ENCODE data around the gene NUP43. TPM values are rescaled to one million over a fixed set of nuclear protein-coding genes. Genes with fewer than 3 reads are reported as not detected.

Gene NUP43
- total RNA-seq, 1 experiment from 2014 or later, result 64.2 TPM

DNA sequence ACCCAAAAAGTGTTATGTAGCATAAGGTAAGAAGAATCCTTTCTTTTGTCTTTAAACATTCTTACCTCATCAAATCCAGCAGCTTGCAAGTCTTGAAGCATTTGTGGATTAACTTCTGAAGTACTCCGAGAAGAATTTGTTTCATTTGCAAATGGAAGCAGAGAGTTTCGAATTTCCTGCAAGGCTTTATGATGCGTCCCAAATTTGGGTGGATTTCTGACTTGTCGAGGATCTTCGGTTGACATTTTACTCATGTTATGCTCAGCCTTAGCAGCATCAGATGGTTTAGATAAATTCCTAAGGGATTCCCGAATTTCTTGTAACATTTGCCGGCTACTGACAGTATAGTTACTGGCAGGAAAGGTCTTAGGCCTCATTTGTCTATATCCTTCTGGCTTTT, 44.6 kb downstream of the NUP43 start:
- Mint-ChIP-seq H3K36me3 (ENCODE audit: insufficient read depth, unreplicated experiment) (peaks cover 28% of the 10 kb centered on the region), H3K4me1 (ENCODE audit: low read depth, unreplicated experiment) (no peaks in the 10 kb centered on the region), H3K27me3 (ENCODE audit: insufficient read depth, unreplicated experiment) (no peaks in the 10 kb centered on the region), H3K27ac (ENCODE audit: unreplicated experiment) (no peak overlapping the region), H3K9me3 (ENCODE audit: unreplicated experiment) (no peaks in the 10 kb centered on the region), H3K4me3 (ENCODE audit: unreplicated experiment) (no peak overlapping the region)
- POLR2A ChIA-PET, result no interaction called here
- H3K27me3 ChIP-seq (replicated peaks; ENCODE audit: control insufficient read depth, insufficient read depth, low read length), result no peaks in the 10 kb centered on the region
- DNase-seq, result no peak
- no peak overlapping the region for H3K4me3 ChIP-seq (ENCODE audit: low read depth, low read length)
- H3K4me1 ChIP-seq, result no peaks in the 10 kb centered on the region
- CTCF ChIA-PET, result interaction anchor here (0.7 kb wide), 1 partner anchor 130 kb away, joined by 4 read pairs; no protein-coding TSS in a partner anchor
- no TSS peak for BruUV-seq (replicated peaks)
- intact Hi-C loops (cut with micrococcal nuclease; ENCODE audit: unreplicated experiment), result no loop called here
- no peaks in the 10 kb centered on the region for H3K9me3 ChIP-seq
- TF ChIP-seq, protein P1, sequence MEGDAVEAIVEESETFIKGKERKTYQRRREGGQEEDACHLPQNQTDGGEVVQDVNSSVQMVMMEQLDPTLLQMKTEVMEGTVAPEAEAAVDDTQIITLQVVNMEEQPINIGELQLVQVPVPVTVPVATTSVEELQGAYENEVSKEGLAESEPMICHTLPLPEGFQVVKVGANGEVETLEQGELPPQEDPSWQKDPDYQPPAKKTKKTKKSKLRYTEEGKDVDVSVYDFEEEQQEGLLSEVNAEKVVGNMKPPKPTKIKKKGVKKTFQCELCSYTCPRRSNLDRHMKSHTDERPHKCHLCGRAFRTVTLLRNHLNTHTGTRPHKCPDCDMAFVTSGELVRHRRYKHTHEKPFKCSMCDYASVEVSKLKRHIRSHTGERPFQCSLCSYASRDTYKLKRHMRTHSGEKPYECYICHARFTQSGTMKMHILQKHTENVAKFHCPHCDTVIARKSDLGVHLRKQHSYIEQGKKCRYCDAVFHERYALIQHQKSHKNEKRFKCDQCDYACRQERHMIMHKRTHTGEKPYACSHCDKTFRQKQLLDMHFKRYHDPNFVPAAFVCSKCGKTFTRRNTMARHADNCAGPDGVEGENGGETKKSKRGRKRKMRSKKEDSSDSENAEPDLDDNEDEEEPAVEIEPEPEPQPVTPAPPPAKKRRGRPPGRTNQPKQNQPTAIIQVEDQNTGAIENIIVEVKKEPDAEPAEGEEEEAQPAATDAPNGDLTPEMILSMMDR (IDR thresholded peaks at IDR 0.05; ENCODE audit: insufficient read depth in 1 of 2, low read depth in 1 of 2, low read length in 1 of 2, severe bottlenecking in 1 of 2, unreplicated experiment in 1 of 2), result no peak
- no peaks in the 10 kb centered on the region for H3K36me3 ChIP-seq (ENCODE audit: control insufficient read depth, insufficient read depth, low read length)

DNA sequence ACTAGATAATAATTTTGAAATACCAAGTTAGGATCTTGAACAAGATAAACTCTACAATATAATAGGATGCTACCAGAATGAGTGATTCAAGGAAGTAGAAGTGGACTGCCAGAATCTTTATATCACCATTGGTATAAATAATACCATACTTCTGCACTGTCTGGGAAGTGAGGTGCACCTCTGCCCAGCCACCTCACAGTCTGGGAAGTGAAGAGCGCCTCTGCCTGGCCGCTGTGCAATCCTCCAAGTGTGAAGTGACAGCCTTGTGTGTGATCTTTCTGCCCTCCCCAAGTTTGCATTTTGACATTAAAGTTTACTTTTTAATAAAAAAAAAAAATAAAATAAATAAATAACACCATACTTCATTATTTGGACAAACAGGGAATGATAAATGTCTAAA, 47.2 kb downstream of the NUP43 start:
- TF ChIP-seq, protein P1 (IDR thresholded peaks at IDR 0.05; ENCODE audit: insufficient read depth in 1 of 2, low read depth in 1 of 2, low read length in 1 of 2, severe bottlenecking in 1 of 2, unreplicated experiment in 1 of 2), result no peak
- Mint-ChIP-seq H3K27ac (ENCODE audit: unreplicated experiment) (no peak overlapping the region), H3K36me3 (ENCODE audit: insufficient read depth, unreplicated experiment) (peaks cover 20% of the 10 kb centered on the region), H3K9me3 (ENCODE audit: unreplicated experiment) (no peaks in the 10 kb centered on the region), H3K4me3 (ENCODE audit: unreplicated experiment) (no peak overlapping the region), H3K27me3 (ENCODE audit: insufficient read depth, unreplicated experiment) (no peaks in the 10 kb centered on the region), H3K4me1 (ENCODE audit: low read depth, unreplicated experiment) (no peaks in the 10 kb centered on the region)
- Histone ChIP-seq H3K36me3 (ENCODE audit: control insufficient read depth, insufficient read depth, low read length) (no peaks in the 10 kb centered on the region), H3K4me3 (ENCODE audit: low read depth, low read length) (no peak overlapping the region), H3K4me1 (no peaks in the 10 kb centered on the region), H3K27me3 (replicated peaks; ENCODE audit: control insufficient read depth, insufficient read depth, low read length) (no peaks in the 10 kb centered on the region), H3K9me3 (no peaks in the 10 kb centered on the region)
- ChIA-PET POLR2A (interaction anchor here (0.5 kb wide), 1 partner anchor 10 kb away, joined by 5 read pairs; no protein-coding TSS in a partner anchor), CTCF (no interaction called here)
- intact Hi-C loops (cut with micrococcal nuclease; ENCODE audit: unreplicated experiment), result no loop called here
- BruUV-seq (replicated peaks), result no TSS peak
- no peak for DNase-seq

DNA sequence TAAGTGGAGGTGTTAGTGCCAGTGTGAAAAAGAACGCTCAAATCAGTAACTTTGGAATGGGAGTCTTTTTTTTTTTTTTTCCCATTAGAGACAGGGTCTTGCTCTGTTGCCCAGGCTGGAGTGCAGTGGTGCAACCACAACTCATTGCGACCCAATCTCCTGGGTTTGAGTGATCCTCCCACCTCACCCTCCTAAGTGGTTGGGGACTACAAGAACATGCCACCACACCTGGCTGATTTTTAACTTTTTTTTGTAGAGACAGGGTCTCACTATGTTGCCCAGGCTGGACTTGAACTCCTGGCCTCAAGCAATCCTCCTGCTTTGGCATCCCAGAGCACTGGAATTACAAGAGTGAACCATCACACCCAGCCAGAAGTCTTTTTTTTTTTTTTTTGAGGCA, 48.2 kb downstream of the NUP43 start:
- POLR2A ChIA-PET, result no interaction called here
- Histone ChIP-seq H3K4me3 (ENCODE audit: low read depth, low read length) (no peak overlapping the region), H3K36me3 (ENCODE audit: control insufficient read depth, insufficient read depth, low read length) (no peaks in the 10 kb centered on the region), H3K9me3 (no peaks in the 10 kb centered on the region), H3K27me3 (replicated peaks; ENCODE audit: control insufficient read depth, insufficient read depth, low read length) (no peaks in the 10 kb centered on the region), H3K4me1 (no peaks in the 10 kb centered on the region)
- Mint-ChIP-seq H3K4me1 (ENCODE audit: low read depth, unreplicated experiment) (no peaks in the 10 kb centered on the region), H3K27ac (ENCODE audit: unreplicated experiment) (no peak overlapping the region), H3K9me3 (ENCODE audit: unreplicated experiment) (no peaks in the 10 kb centered on the region), H3K27me3 (ENCODE audit: insufficient read depth, unreplicated experiment) (no peaks in the 10 kb centered on the region), H3K4me3 (ENCODE audit: unreplicated experiment) (no peak overlapping the region), H3K36me3 (ENCODE audit: insufficient read depth, unreplicated experiment) (peaks cover 27% of the 10 kb centered on the region)
- no TSS peak for BruUV-seq (replicated peaks)
- TF ChIP-seq, protein P1 (IDR thresholded peaks at IDR 0.05; ENCODE audit: insufficient read depth in 1 of 2, low read depth in 1 of 2, low read length in 1 of 2, severe bottlenecking in 1 of 2, unreplicated experiment in 1 of 2), result no peak
- intact Hi-C loops (cut with micrococcal nuclease; ENCODE audit: unreplicated experiment), result no loop called here
- no peak for DNase-seq
- CTCF ChIA-PET, result no interaction called here

All from Caco-2 (cell line).